ENCODE results near the gene GALE. TPM values are rescaled to one million over a fixed set of nuclear protein-coding genes. Genes with fewer than 3 reads are reported as not detected.

Gene GALE
- total and polyA plus RNA-seq, 2 donors (not counting 1 experiment from before 2014, with no cell fraction given) = 9.4 to 12.1 TPM

DNA sequence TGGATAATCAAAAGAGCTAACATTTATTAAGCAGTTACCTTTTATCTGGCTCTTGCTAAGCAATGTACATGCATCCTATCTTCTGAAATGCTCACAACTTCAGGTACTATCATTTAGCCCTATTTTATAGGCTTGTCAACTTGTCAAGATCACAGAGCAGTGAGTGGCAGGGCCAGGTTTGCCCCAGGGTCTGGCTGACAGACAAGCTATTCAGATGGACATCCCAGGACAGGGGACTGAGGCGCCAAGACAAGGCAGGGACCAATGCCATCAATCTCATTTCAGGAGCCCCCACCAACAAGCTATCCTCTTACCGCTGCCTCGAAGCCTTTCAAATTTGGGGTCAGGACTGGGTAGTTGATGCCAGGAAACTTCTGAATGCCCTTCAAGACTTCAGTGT is 15.8 kb upstream of the GALE start:
- Histone ChIP-seq H3K4me3 (ENCODE audit: control extremely low read depth in 1 of 5, extremely low read depth in 1 of 5, insufficient read depth in 1 of 5, low read depth in 2 of 5, low read length in 4 of 5) (no peak overlapping the region), H3K4me2 (replicated peaks; ENCODE audit: low read depth, low read length, poor library complexity, severe bottlenecking) (no peak overlapping the region), H3K27ac (ENCODE audit: low read length in 2 of 2) (no peak overlapping the region), H3K4me1 (ENCODE audit: control insufficient read depth in 2 of 2, insufficient read depth in 2 of 2, low read length in 2 of 2) (peaks cover 0 to under 1% of the 10 kb centered on the region in 2 donors), H3K79me2 (ENCODE audit: control insufficient read depth, insufficient read depth, low read length) (no peaks in the 10 kb centered on the region), H4K20me1 (ENCODE audit: control insufficient read depth, insufficient read depth, low read length, poor library complexity, severe bottlenecking) (no peaks in the 10 kb centered on the region), H3K9me3 (ENCODE audit: control extremely low read depth in 1 of 3, control insufficient read depth in 2 of 3, insufficient read depth in 1 of 3, low read length in 2 of 3) (no peaks in the 10 kb centered on the region), H3K9ac (ENCODE audit: low read length) (no peak overlapping the region), H3K36me3 (replicated peaks in 1 of 2; ENCODE audit: control extremely low read depth in 1 of 2, control insufficient read depth in 1 of 2, extremely low read depth in 1 of 2, insufficient read depth in 2 of 2, low read length in 1 of 2) (peaks cover 17 to 46% of the 10 kb centered on the region in 2 experiments), H2AFZ (ENCODE audit: insufficient read depth, low read depth, low read length, poor library complexity, severe bottlenecking) (no peak overlapping the region), H3K27me3 (replicated peaks in 1 of 4; ENCODE audit: control extremely low read depth in 1 of 4, control insufficient read depth in 3 of 4, insufficient read depth in 4 of 4, low read length in 3 of 4) (no peaks in the 10 kb centered on the region)
- ChIA-PET CTCF (interaction anchor here (0.7 to 4.4 kb wide), 5 partner anchors 9 to 100 kb away, joined by 3 to 20 read pairs (median 4); partner anchors contain the start of gene HMGCL), POLR2A (no interaction called here)
- Mint-ChIP-seq H3K9me3 (ENCODE audit: insufficient read depth) (no peaks in the 10 kb centered on the region), H3K4me1 (peaks cover 7% of the 10 kb centered on the region), H3K4me3 (no peak overlapping the region), H3K27ac (no peak overlapping the region), H3K27me3 (no peaks in the 10 kb centered on the region)
- DNase-seq = no peak
- intact Hi-C loops (cut with micrococcal nuclease) = no loop called here
- 100% methylated on average over 3 of the region's 3 CpGs for WGBS (ENCODE audit: insufficient coverage)
- TF ChIP-seq EZH2 (IDR thresholded peaks at IDR 0.05; ENCODE audit: borderline replicate concordance, insufficient read depth, low read depth, low read length, poor library complexity, severe bottlenecking) = no peak
- TF ChIP-seq CTCF (IDR thresholded peaks at IDR 0.05) = no peak
- ATAC-seq (ENCODE audit: low read depth) = no peak

DNA sequence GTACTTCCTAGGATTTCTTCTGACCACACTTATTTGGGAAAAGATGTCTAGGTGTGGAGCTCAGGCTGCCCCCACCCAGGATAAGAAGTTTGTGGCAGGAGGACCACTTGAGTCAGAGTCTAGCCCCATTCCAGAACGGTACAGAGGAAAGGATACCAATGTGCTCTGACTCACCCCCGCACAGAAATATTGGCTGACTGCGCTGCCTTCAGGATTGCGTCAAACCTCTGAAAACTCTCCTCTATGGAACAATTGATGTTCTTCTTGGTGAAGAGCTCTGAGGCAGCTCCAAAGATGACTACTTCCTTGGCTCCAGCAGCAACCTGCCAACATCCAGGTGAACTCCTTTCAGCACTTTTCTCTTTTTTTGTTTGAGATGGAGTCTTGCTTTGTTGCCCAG is 13.5 kb upstream of the GALE start:
- H3K27ac ChIP-seq (ENCODE audit: low read length in 2 of 2) = no peak overlapping the region
- peaks cover 18 to 21% of the 10 kb centered on the region in 2 donors for H3K4me1 ChIP-seq (ENCODE audit: control insufficient read depth in 2 of 2, insufficient read depth in 2 of 2, low read length in 2 of 2)
- TF ChIP-seq CTCF (IDR thresholded peaks at IDR 0.05) (no peak), EZH2 (IDR thresholded peaks at IDR 0.05; ENCODE audit: borderline replicate concordance, insufficient read depth, low read depth, low read length, poor library complexity, severe bottlenecking) (no peak)
- no peak overlapping the region for H3K4me2 ChIP-seq (replicated peaks; ENCODE audit: low read depth, low read length, poor library complexity, severe bottlenecking)
- 80% methylated on average over 1 of the region's 4 CpGs for WGBS (ENCODE audit: insufficient coverage)
- intact Hi-C loops (cut with micrococcal nuclease) = loop anchor here (5.0 kb wide), 1 partner anchor 37 kb away; the partner anchor contains the start of gene PITHD1
- H2AFZ ChIP-seq (ENCODE audit: insufficient read depth, low read depth, low read length, poor library complexity, severe bottlenecking) = no peak overlapping the region
- no peaks in the 10 kb centered on the region for H3K27me3 ChIP-seq (replicated peaks in 1 of 4; ENCODE audit: control extremely low read depth in 1 of 4, control insufficient read depth in 3 of 4, insufficient read depth in 4 of 4, low read length in 3 of 4)
- no peaks in the 10 kb centered on the region for H3K9me3 Mint-ChIP-seq (ENCODE audit: insufficient read depth)
- no peak for DNase-seq
- no peak overlapping the region for H3K4me3 Mint-ChIP-seq
- H3K36me3 ChIP-seq (replicated peaks in 1 of 2; ENCODE audit: control extremely low read depth in 1 of 2, control insufficient read depth in 1 of 2, extremely low read depth in 1 of 2, insufficient read depth in 2 of 2, low read length in 1 of 2) = peaks cover 17 to 43% of the 10 kb centered on the region in 2 experiments
- H3K4me3 ChIP-seq (ENCODE audit: control extremely low read depth in 1 of 5, extremely low read depth in 1 of 5, insufficient read depth in 1 of 5, low read depth in 2 of 5, low read length in 4 of 5) = no peak overlapping the region
- no peaks in the 10 kb centered on the region for H3K79me2 ChIP-seq (ENCODE audit: control insufficient read depth, insufficient read depth, low read length)
- no peaks in the 10 kb centered on the region for H3K9me3 ChIP-seq (ENCODE audit: control extremely low read depth in 1 of 3, control insufficient read depth in 2 of 3, insufficient read depth in 1 of 3, low read length in 2 of 3)
- POLR2A ChIA-PET = no interaction called here
- CTCF ChIA-PET = interaction anchor here (1.0 to 6.8 kb wide), 4 partner anchors 43 to 103 kb away, joined by 3 to 199 read pairs (median 8); no protein-coding TSS in a partner anchor
- no peak overlapping the region for H3K27ac Mint-ChIP-seq
- no peak overlapping the region for H3K9ac ChIP-seq (ENCODE audit: low read length)
- H3K27me3 Mint-ChIP-seq = no peaks in the 10 kb centered on the region
- H3K4me1 Mint-ChIP-seq = peaks cover 26% of the 10 kb centered on the region
- H4K20me1 ChIP-seq (ENCODE audit: control insufficient read depth, insufficient read depth, low read length, poor library complexity, severe bottlenecking) = no peaks in the 10 kb centered on the region
- no peak for ATAC-seq (ENCODE audit: low read depth)
